ENCODE data around the gene C2orf76. TPM values are rescaled to one million over a fixed set of nuclear protein-coding genes. Genes with fewer than 3 reads are reported as not detected.

Gene C2orf76
- total and polyA plus RNA-seq, 2 experiments from 2014 or later: 5.8 to 21.6 TPM

GRCh38 chr2:119377294-119377992 lies 10.8 kb upstream of the C2orf76 start:
- no peaks in the 10 kb centered on the region for H3K9me2 ChIP-seq (ENCODE audit: insufficient read depth)
- no peak for DNase-seq (ENCODE audit: low spot score)
- Mint-ChIP-seq H3K36me3 (ENCODE audit: low read depth) (peaks cover 27% of the 10 kb centered on the region), H3K9me3 (peaks cover 6% of the 10 kb centered on the region), H3K4me1 (peaks cover 10% of the 10 kb centered on the region), H3K27me3 (ENCODE audit: insufficient read depth, low read depth, poor library complexity) (peaks cover 4% of the 10 kb centered on the region), H3K27ac (no peak overlapping the region), H3K4me3 (no peak overlapping the region)
- peaks cover 4% of the 10 kb centered on the region; the same call in 1 of the 2 replicates for H3K4me1 ChIP-seq (ENCODE audit: insufficient read depth)
- H3K4me2 ChIP-seq: no peak overlapping the region
- no peak for ATAC-seq
- no peak overlapping the region for H3K27ac ChIP-seq (ENCODE audit: low read depth)
- no peaks in the 10 kb centered on the region for H3K79me2 ChIP-seq (replicated peaks; ENCODE audit: insufficient read depth)
- H3K27me3 ChIP-seq (ENCODE audit: insufficient read depth): no peaks in the 10 kb centered on the region
- no peaks in the 10 kb centered on the region for H3F3A ChIP-seq (replicated peaks; ENCODE audit: low read depth)
- no peak for TF ChIP-seq NANOG (IDR thresholded peaks at IDR 0.05; ENCODE audit: borderline replicate concordance)
- TF ChIP-seq CREB1 (CRISPR knock-in tag; IDR thresholded peaks at IDR 0.05; ENCODE audit: low read depth): no peak
- TF ChIP-seq POLR2AphosphoS5 (IDR thresholded peaks at IDR 0.05; ENCODE audit: low read depth): no peak
- TF ChIP-seq, protein P1, sequence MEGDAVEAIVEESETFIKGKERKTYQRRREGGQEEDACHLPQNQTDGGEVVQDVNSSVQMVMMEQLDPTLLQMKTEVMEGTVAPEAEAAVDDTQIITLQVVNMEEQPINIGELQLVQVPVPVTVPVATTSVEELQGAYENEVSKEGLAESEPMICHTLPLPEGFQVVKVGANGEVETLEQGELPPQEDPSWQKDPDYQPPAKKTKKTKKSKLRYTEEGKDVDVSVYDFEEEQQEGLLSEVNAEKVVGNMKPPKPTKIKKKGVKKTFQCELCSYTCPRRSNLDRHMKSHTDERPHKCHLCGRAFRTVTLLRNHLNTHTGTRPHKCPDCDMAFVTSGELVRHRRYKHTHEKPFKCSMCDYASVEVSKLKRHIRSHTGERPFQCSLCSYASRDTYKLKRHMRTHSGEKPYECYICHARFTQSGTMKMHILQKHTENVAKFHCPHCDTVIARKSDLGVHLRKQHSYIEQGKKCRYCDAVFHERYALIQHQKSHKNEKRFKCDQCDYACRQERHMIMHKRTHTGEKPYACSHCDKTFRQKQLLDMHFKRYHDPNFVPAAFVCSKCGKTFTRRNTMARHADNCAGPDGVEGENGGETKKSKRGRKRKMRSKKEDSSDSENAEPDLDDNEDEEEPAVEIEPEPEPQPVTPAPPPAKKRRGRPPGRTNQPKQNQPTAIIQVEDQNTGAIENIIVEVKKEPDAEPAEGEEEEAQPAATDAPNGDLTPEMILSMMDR (conservative IDR thresholded peaks at IDR 0.05; ENCODE audit: low read depth in 2 of 2): no peak
- TF ChIP-seq JUNB (IDR thresholded peaks at IDR 0.05; ENCODE audit: unreplicated experiment): no peak
- TF ChIP-seq, protein P2, sequence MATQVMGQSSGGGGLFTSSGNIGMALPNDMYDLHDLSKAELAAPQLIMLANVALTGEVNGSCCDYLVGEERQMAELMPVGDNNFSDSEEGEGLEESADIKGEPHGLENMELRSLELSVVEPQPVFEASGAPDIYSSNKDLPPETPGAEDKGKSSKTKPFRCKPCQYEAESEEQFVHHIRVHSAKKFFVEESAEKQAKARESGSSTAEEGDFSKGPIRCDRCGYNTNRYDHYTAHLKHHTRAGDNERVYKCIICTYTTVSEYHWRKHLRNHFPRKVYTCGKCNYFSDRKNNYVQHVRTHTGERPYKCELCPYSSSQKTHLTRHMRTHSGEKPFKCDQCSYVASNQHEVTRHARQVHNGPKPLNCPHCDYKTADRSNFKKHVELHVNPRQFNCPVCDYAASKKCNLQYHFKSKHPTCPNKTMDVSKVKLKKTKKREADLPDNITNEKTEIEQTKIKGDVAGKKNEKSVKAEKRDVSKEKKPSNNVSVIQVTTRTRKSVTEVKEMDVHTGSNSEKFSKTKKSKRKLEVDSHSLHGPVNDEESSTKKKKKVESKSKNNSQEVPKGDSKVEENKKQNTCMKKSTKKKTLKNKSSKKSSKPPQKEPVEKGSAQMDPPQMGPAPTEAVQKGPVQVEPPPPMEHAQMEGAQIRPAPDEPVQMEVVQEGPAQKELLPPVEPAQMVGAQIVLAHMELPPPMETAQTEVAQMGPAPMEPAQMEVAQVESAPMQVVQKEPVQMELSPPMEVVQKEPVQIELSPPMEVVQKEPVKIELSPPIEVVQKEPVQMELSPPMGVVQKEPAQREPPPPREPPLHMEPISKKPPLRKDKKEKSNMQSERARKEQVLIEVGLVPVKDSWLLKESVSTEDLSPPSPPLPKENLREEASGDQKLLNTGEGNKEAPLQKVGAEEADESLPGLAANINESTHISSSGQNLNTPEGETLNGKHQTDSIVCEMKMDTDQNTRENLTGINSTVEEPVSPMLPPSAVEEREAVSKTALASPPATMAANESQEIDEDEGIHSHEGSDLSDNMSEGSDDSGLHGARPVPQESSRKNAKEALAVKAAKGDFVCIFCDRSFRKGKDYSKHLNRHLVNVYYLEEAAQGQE (IDR thresholded peaks at IDR 0.05; ENCODE audit: unreplicated experiment): no peak
- TF ChIP-seq, protein P3, sequence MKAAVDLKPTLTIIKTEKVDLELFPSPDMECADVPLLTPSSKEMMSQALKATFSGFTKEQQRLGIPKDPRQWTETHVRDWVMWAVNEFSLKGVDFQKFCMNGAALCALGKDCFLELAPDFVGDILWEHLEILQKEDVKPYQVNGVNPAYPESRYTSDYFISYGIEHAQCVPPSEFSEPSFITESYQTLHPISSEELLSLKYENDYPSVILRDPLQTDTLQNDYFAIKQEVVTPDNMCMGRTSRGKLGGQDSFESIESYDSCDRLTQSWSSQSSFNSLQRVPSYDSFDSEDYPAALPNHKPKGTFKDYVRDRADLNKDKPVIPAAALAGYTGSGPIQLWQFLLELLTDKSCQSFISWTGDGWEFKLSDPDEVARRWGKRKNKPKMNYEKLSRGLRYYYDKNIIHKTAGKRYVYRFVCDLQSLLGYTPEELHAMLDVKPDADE (IDR thresholded peaks at IDR 0.05): no peak
- TF ChIP-seq ZNF331 (CRISPR knock-in tag; IDR thresholded peaks at IDR 0.05; ENCODE audit: low read depth): no peak
- TF ChIP-seq STAT1 (IDR thresholded peaks at IDR 0.05; ENCODE audit: unreplicated experiment): no peak
- TF ChIP-seq ZNF114 (CRISPR knock-in tag; IDR thresholded peaks at IDR 0.05): no peak
- no peak for TF ChIP-seq EZH2 (IDR thresholded peaks at IDR 0.05; ENCODE audit: low read depth, unreplicated experiment)
- no peak for TF ChIP-seq ZNF462 (CRISPR knock-in tag; IDR thresholded peaks at IDR 0.05)
- no peak for TF ChIP-seq EZH2phosphoT487 (IDR thresholded peaks at IDR 0.05; ENCODE audit: unreplicated experiment)
- H3K36me3 ChIP-seq (ENCODE audit: insufficient read depth): peaks cover 12% of the 10 kb centered on the region; the same call in 1 of the 2 replicates
- no peaks in the 10 kb centered on the region for H4K20me1 ChIP-seq (replicated peaks; ENCODE audit: insufficient read depth)
- H3K4me3 ChIP-seq: no peak overlapping the region
- no peak overlapping the region for H2AFZ ChIP-seq

Data from GM23338 (cell line).